HK-2 (cell line): Measurements from ENCODE around the gene HSPA1L.
A peak's percentile ranks its signal among the peaks of the same experiment; 100 is the strongest.
"Not testable (repeated sequence)": the region's sequence is repeated elsewhere in the genome, so short reads cannot be mapped to it uniquely, and the experiment has no call there.

Experiments used
- DNase-seq: peaks from one replicate; pipeline ENCODE4 v3.0.0-alpha.2; 2018; ENCODE audit not compliant: unreplicated experiment

Gene HSPA1L

DNA sequence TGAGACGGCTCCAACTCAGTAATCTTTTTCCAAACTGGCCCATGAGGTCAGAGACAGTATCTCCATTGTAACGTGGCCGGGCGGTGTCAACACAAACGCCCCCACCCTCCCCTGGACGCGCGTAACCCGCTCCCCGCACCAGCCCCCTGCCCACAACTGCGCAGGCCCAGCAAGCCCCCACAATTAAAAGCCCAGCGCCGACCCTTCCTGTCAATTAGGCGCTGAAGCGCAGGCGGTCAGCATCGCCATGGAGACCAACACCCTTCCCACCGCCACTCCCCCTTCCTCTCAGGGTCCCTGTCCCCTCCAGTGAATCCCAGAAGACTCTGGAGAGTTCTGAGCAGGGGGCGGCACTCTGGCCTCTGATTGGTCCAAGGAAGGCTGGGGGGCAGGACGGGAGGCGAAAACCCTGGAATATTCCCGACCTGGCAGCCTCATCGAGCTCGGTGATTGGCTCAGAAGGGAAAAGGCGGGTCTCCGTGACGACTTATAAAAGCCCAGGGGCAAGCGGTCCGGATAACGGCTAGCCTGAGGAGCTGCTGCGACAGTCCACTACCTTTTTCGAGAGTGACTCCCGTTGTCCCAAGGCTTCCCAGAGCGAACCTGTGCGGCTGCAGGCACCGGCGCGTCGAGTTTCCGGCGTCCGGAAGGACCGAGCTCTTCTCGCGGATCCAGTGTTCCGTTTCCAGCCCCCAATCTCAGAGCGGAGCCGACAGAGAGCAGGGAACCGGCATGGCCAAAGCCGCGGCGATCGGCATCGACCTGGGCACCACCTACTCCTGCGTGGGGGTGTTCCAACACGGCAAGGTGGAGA is at the start of gene HSPA1L, which contains the start of gene HSPA1A:
Gene HSPA1L, minus strand, starts transcription at position 259 of the 814 bp plus-strand sequence. CDS start 3,311 bp downstream, outside the sequence.
Gene HSPA1A, plus strand, starts transcription at position 519 of the 814 bp plus-strand sequence. Its CDS starts 214 bp downstream, at position 733.
- peak; percentile 98 for DNase-seq

DNA sequence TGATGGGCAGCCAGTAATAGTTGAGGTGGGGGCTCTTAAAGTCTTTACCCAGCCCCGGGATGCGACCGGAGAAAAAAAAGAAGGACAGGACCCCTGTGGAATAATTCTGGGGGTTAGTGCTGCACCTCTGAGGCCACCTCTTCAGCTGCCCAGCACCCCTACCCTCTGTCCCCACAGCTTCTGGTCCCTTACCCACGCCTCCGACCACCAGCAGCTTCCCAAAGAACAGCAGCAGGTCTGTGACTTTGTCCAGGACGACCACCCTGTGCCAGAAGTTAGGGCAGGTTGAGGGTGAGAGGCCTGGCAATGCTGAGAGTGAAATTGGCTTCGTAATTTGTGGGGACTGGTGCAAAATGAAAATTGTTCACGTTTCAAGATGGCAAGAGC is 49.7 kb upstream of the HSPA1L start:
- DNase-seq, result no peak

DNA sequence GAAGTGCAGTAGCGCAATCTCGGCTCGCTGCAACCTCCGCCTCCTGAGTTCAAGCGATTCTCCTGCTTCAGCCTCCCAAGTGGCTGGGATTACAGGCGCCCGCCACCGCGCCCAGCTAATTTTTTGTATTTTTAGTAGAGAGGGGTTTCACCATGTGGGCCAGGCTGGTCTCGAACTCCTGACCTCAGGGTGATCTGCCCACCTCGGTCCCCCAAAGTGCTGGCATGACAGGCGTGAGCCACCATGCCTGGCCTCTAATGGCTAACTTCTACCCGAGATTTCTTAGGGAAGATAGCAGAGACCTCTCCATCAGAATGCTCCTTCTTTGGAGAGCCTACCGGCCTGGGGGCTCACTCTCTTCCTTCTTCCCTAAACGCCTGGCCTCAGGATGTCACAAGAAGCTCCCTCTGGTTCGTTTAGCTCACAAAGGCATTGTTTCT is 49.1 kb upstream of the HSPA1L start:
- DNase-seq, result not testable (repeated sequence)

DNA sequence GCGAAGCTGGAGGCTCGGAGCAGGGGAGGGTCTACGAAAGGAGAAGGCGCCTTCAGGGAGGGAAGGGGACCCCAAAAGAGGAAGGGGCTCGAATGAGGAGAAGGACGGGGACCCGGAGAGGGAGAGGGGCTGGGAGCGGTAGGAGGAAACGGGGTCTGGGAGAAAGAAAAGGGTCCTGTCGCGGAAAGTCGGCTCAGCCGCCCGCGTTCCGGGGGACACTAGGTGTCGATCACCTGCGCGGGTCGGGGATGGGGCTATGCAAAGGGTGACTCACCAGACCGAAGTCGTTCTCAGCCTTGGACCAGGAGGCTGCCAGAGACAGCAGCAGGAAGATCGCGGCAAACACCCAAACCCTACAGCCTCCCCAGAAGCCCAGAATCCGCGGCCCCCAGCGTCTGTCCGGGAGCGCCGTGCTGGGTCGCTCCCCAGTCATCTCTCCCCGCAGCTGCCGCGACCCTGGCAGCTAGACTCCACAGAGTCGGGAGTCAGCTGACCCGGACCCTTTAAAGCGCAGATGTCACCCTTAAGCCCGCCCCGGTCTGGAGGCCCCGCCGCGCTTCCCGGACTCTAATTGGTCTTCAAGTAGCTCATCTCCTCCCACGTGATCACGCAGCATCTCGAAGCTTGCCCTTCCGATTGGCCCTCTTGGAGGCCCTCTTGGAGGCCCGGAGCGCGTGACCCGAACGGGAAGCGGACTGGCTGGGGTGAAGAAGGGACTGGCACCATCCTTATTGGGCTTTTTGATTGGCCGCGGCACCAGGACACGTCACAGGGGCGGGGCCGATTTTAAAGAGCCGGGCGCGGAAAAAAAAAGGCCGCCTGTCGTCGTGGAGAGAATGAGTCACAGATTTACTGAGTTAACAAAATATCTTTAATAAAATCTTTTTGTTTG is 47.5 kb upstream of the HSPA1L start, which contains the start of gene NEU1:
Gene NEU1, minus strand, starts transcription at position 478 of the 892 bp plus-strand sequence. Its CDS starts 45 bp downstream, at position 433.
- DNase-seq, result peak; percentile 100

DNA sequence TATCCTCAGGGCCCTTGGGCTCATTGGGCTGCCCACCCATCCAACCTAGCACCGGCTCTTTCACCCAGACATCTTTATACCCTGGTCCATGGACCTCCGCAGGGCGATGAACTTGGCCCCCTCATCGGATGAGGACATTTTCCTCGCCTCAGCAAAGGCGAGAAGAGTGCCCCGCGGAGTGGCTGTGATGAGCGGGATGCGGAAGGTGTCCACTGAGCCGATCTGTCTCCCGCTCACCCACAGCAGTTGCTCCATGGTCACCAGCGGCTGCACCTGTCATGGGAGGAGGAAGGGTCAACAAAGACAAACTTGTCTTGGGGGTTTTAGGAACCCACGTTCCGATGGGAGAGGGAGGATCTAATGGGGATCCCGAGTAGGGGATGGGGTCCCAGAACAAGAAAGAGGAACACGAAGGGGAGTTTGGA is 46.8 kb upstream of the HSPA1L start:
- DNase-seq, result no peak

DNA sequence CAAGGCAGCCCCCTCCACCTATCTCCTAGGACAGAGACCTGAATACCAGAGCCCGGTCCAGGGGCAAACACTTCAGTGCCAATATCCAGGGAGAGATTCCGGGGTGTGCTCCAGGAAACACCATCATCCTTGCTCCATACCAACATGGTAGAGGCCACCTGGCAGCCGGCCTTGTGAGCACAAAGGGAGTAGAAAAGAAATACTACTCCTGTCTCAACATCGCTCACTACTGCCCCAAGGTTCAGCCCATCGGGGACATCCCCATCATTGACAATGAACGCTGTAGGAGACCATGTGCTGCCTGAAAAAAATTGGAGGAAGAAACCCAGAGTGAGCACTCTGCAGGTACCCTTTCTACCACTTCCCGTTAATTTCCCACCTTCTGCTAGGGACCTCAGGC is 46.1 kb upstream of the HSPA1L start:
- no peak for DNase-seq

DNA sequence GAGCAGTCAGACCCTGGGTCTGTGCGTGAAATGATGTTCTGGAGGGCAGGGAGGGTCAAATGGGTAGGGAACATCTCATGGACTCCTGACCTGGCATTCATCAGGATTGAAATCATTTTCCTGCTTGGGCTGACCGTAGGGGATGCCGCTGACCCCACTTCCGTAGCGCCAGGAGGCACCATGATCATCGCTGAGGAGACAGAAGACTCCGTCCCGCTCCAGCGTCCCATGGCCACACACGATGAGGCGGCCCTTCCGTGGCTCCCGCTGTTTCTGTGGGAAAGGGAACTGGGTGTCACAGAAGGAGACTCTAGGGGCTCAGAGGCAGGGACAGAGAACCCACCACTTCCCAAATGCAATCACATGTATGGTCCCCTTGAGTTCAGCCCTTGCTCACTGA is 45.3 kb upstream of the HSPA1L start:
- no peak for DNase-seq

DNA sequence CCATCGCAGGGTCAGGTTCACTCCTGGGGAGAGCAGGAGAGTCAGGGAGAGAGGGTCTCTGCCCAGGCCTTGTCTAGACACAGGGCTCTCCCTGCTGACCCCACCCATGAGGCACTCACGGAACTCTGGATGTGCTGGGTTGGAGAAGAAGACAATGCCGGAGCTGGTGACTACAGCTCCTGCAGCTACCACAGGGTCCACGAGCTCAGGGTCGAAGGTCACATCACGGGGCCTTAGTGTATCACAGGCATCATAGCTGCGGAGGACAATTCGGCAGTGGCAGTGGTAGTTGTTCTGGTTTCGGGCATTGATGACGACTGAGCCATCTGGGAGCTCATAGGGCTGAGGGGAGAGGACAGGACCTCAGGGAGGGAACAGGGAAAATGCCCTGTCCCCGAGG is 44.8 kb upstream of the HSPA1L start:
- DNase-seq, result no peak

DNA sequence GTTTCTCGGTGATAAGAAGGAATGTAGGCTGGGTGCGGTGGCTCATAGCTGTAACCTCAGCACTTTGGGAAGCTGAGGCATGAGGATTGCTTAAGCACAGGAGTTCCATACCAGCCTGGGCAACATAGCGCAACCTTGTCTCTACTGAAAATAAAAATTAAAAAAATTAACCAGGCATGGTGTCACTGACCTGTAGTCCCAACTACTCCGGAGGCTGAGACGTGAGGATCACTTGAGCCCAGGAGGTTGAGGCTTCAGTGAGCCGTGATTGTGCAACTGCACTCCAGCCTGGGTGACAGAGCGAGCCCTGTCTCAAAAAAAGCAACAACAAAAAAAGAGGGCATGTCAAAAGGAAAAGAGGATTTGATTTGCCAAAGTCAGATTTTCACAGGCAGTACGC is 43.6 kb upstream of the HSPA1L start:
- DNase-seq, result no peak

DNA sequence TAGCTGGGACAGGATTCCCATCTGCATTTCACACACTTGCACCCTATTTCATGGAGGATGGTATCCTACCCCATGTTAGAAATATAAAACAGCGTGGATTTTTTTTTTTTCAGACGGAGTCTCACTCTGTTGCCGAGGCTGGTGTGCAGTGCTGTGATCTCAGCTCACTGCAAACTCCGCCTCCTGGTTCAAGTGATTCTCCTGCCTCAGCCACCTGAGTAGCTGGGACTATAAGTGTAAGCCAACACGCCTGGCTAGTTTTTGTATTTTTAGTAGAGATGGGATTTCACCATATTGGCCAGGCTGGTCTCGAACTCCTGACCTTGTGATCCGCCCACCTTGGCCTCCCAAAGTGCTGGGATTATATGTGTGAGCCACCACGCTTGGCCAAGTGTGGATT is 42.7 kb upstream of the HSPA1L start:
- DNase-seq, result not testable (repeated sequence)

DNA sequence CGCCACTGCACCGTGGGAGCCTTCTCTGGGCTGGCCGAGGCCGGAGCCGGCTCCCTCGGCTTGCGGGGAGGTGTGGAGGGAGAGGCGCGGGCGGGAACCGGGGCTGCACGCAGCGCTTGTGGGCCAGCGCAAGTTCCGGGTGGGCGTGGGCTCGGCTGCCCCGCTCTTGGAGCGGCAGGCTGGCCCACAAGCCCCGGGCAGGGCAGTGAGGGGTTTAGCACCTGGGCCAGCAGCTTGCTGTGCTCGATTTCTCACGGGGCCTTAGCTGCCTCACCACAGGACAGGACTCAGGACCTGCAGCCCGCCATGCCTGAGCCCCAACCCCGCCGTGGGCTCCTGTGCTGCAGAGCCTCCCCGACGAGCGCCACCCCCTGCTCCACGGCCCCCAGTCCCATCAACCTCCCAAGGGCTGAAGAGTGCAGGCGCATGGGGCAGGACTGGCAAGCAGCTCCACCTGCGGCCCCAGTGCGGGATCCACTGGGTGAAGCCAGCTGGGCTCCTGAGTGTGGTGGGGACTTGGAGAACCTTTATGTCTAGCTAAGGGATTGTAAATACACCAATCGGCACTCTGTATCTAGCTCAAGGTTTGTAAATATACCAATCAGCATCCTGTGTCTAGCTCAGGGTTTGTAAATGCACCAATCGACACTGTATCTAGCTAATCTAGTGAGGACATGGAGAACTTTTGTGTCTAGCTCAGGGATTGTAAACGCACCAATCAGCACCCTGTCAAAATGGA is 37.1 kb upstream of the HSPA1L start:
- DNase-seq, result not testable (repeated sequence)

DNA sequence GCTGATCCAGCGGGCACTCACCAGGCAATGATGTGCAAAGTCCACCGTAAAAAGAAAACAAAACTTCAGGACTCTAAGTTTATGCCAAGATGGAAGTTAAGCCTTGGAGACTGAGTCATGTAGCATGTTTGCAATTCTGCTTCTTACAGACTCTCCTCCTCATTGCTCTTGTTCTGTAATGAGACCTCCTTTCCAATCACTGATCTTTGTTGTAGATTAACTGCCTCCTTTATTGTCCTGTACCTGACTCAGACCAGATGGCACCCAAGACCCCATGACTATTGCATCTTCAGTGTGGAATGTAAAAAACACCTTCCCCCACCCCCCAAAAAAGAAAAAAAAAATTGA is 36.4 kb upstream of the HSPA1L start:
- DNase-seq, result no peak

DNA sequence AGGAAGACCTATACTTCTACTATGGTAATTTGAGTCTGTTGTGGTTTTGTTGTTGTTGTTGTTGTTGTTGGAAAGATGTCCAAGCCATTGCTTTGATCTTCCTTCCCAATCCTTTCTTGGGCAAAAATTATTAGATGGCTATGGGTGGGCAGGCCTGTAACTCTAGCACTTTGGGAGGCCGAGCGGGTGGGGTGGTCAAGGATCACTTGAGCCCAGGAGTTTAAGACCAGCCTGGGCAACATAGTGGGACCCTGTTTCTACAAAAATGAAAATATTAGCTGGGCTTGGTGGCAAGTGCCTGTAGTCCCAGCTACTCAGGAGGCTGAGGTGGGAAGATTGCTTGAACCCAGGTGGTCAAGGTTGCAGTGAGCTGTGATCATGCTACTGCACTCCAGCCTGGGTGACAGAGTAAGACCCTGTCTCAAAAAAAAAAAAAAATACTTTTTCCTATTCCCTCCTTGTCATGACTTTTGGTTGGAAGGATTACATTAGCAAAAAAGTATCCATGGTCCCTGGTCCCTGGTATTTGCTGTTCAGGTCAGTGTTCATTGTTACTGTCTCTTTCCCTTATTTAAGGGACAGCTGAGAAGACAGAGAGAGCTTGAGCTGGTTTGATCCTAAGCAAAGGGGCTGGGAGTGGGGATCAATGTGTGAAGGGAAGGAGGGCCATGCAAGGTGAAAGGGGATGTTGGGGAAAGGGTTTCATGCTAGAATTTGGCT is 35.8 kb upstream of the HSPA1L start:
- no peak for DNase-seq

DNA sequence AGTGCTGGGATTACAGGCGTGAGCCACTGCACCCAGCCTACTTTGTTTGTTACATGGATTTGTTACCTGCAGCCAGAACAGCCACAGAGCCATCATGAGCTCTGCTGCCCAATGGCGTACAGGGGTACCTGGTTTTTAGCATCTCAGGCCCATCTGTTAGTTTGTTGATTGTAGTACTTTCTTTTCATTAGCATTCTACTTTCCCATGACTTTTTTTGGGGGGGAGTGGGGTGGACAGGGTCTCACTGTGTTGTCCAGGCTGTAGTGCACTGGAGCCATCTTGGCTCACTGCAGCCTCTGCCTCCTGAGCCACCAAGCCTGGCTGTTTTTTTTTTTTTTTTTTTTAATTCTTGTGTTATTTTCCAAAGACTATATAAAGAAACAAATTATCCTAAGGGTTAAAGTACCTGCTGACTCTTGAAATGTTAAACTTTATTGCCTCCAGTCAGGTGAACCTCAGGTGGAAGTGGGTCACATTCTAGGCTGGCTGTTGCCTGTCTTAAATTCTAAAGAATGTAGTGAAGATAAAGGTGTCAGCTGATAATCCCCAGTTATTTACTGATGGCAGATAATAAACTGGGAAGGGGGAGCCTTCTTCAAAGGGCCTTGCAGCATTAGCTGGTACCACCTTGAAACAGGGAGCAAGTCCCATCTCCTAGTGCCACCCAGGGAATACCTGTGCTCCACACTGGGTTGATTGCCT is 32.3 kb upstream of the HSPA1L start:
- DNase-seq, result no peak

DNA sequence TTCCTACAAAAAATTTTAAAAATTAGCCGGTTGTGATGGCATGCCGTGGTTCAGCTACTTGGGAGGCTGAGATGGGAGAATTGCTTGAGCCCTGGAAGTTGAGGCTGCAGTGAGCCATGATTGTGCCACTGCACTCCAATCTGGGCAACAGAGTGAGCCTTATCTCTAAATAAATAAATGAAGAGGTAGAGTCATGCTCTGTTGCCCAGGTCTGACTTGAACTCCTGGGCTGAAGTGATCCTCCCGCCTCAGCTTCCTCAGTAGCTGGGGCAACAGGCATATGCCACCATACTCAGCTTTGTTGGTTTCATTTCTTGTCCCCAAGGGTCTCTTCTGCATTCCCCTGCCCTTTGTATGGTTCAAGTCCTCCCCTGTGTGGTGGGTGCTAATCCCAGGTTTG is 29.4 kb upstream of the HSPA1L start:
- DNase-seq, result no peak

DNA sequence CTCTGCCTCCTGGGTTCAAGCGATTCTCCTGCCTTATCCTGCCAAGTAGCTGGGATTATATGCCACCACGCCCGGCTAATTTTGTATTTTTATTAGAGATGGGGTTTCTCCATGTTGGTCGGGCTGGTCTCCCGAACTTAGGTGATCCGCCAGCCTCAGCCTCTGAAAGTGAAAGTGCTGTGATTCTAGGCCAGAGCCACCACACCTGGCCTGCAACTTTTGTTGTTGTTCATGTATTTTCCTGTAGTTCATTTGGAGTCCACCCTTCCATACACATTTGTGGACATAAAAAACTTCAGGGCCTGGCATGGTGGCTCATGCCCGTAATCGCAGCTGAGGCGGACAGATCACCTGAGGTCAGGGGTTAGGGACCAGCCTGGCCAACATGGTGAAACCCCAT is 27.0 kb upstream of the HSPA1L start:
- DNase-seq, result no peak

DNA sequence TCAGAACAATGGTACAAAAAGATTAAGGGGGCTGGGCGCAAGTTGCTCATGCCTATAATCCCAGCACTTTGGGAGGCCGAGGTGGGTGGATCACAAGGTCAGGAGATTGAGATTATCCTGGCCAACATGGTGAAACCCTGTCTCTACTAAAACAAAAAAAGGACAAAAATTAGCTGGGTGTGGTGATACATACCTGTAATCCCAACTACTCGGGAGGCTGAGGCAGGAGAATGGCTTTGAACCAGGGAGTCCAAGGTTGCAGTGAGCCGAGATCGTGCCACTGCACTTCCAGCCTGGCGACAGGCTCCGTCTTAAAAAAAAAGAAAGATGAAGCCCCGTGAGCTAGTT is 24.7 kb upstream of the HSPA1L start:
- not testable (repeated sequence) for DNase-seq

DNA sequence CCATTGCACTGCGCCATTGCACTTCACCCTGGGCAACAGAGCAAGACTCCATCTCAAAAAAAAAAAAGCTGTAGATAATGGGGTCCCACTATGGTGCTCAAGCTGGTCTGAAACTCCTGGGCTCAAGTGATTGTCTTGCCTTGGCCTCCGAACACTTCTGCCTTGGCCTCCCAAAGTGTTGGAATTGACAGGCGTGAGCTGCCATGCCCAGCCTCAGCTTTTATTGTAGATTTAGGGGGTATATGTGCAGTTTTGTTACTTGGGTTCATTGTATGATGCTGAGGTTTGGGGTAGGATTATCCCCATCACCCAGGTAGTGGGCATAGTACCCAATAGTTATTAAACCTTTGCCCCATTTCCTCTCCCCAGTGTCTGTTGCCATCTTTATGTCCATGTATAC is 23.9 kb upstream of the HSPA1L start:
- no peak for DNase-seq

DNA sequence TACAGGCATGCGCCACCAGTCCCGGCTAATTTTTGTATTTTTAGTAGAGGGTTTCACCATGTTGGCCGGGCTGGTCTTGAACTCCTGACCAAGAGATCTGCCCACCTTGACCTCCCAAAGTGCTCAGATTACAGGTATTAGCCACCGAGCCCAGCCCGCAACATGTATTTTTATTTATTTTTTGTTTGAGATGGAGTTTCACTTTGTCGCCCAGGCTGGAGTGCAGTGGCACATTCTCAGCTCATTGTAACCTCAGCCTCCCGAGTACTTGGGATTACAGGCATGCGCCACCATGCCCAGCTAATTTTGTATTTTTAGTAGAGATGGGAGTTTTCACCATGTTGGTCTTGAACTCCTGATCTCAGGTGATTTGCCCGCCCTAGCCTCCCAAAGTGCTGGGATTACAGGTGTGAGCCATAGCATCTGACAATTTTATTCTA is 23.1 kb upstream of the HSPA1L start:
- not testable (repeated sequence) for DNase-seq

DNA sequence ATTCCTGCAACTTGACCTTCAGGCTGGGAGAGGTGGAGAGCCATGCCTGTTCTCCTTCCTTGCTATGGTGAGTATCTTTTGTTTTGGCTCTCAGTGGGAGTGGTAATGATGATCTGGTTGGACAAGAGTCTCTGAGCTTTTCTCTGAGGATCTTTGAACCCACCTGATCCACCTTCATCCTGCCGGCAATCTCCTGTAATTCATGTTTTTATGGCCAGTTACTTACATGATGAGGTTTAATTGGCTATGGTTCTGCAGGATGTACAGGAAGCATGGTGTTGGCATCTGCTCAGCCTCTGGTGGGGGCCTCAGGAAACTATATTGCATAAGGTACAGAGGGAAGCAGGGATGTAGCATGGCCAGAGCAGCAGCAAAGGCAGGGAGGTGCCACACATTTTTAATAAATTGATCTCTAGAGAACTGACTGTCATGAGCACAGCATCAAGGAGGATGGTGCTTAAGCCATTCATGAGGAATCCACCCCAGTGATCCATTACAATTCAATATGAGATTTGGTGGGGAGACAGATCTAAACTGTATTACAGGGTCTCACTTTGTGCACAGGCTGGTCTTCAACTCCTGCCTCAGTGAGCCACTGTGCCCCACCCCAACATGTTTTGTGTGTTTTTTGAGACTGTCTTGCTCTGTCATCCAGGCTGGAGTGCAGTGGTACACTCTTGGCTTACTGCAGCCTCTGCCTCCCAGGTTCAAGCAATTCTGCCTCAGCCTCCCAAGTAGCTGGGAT is 22.5 kb upstream of the HSPA1L start:
- DNase-seq, result no peak
